ENCODE results near the gene NRDE2.
"Not testable (repeated sequence)": the region's sequence is repeated elsewhere in the genome, so short reads cannot be mapped to it uniquely, and the experiment has no call there.

The NRDE2 gene

GRCh38 chr14:90344331-90345238 is 12.8 kb upstream of the NRDE2 start:
- DNase-seq: no peak

- DNase-seq: no peak
Measured at GRCh38 chr14:90342327-90342726, 10.6 kb upstream of the NRDE2 start.

- DNase-seq: no peak
Measured at GRCh38 chr14:90341784-90342183, 10.0 kb upstream of the NRDE2 start.

GRCh38 chr14:90341232-90341631 is 9.5 kb upstream of the NRDE2 start:
- not testable (repeated sequence) for DNase-seq

GRCh38 chr14:90336985-90337384 is 5.2 kb upstream of the NRDE2 start:
- DNase-seq: no peak

GRCh38 chr14:90336401-90336800 is 4.7 kb upstream of the NRDE2 start:
- DNase-seq: no peak

GRCh38 chr14:90332271-90332584 is 487 bp upstream of the NRDE2 start:
- no peak for DNase-seq

- DNase-seq: no peak
Measured at GRCh38 chr14:90330203-90331196, 1.2 kb downstream of the NRDE2 start.

- DNase-seq: no peak
Measured at GRCh38 chr14:90321891-90322290, 9.8 kb downstream of the NRDE2 start.

- no peak for DNase-seq
Measured at GRCh38 chr14:90319634-90320541, 11.9 kb downstream of the NRDE2 start.

GRCh38 chr14:90319173-90319572 is 12.6 kb downstream of the NRDE2 start:
- DNase-seq: no peak

- no peak for DNase-seq
Measured at GRCh38 chr14:90318016-90318415, 13.7 kb downstream of the NRDE2 start.

- DNase-seq: no peak
Measured at GRCh38 chr14:90317286-90317685, 14.5 kb downstream of the NRDE2 start.

GRCh38 chr14:90308561-90308960 is 23.2 kb downstream of the NRDE2 start:
- no peak for DNase-seq

GRCh38 chr14:90305176-90305601 is 26.6 kb downstream of the NRDE2 start:
- DNase-seq: no peak

GRCh38 chr14:90304502-90304901 is 27.2 kb downstream of the NRDE2 start:
- DNase-seq: no peak

GRCh38 chr14:90303473-90303872 is 28.3 kb downstream of the NRDE2 start:
- no peak for DNase-seq

GRCh38 chr14:90302529-90303303 is 29.0 kb downstream of the NRDE2 start:
- DNase-seq: no peak

- peak; percentile 35 for DNase-seq
Measured at GRCh38 chr14:90301668-90302090, 30.1 kb downstream of the NRDE2 start.

- DNase-seq: no peak
Measured at GRCh38 chr14:90301122-90301521, 30.6 kb downstream of the NRDE2 start.

GRCh38 chr14:90300611-90301047 is 31.1 kb downstream of the NRDE2 start:
- DNase-seq: no peak

GRCh38 chr14:90299408-90299807 is 32.3 kb downstream of the NRDE2 start:
- DNase-seq: no peak

Data from CD4-positive, alpha-beta T cell treated with Interleukin-10 for 1 hour (primary cell).